ENCODE measurements around the gene LTB.

The LTB gene

GRCh38 chr6:31582230-31582643 is at the start of gene LTB:
TSS of gene LTB (minus strand) at chr6:31582424. CDS start at chr6:31582417, 7 bp downstream.
- peak; percentile 3 for DNase-seq (ENCODE audit: low spot score)

GRCh38 chr6:31631681-31632278 is 49.6 kb upstream of the LTB start:
- no peak for DNase-seq (ENCODE audit: low spot score)

- DNase-seq (ENCODE audit: low spot score), result no peak
Measured at GRCh38 chr6:31631209-31631608, 49.0 kb upstream of the LTB start.

GRCh38 chr6:31630177-31630934 is 48.1 kb upstream of the LTB start:
- DNase-seq (ENCODE audit: low spot score), result no peak

- DNase-seq (ENCODE audit: low spot score), result no peak
Measured at GRCh38 chr6:31629014-31629413, 46.8 kb upstream of the LTB start.

GRCh38 chr6:31627690-31628287 is 45.6 kb upstream of the LTB start:
- DNase-seq (ENCODE audit: low spot score), result no peak

- no peak for DNase-seq (ENCODE audit: low spot score)
Measured at GRCh38 chr6:31626952-31627351, 44.7 kb upstream of the LTB start.

- no peak for DNase-seq (ENCODE audit: low spot score)
Measured at GRCh38 chr6:31624070-31624469, 41.8 kb upstream of the LTB start.

GRCh38 chr6:31622684-31623091 is 40.5 kb upstream of the LTB start:
- DNase-seq (ENCODE audit: low spot score), result no peak

GRCh38 chr6:31621991-31622390 is 39.8 kb upstream of the LTB start:
- peak; percentile 20 for DNase-seq (ENCODE audit: low spot score)

- peak; percentile 17 for DNase-seq (ENCODE audit: low spot score)
Measured at GRCh38 chr6:31621320-31621939, 39.2 kb upstream of the LTB start.

- DNase-seq (ENCODE audit: low spot score), result no peak
Measured at GRCh38 chr6:31620586-31621319, 38.5 kb upstream of the LTB start, which contains the start of gene PRRC2A. TSS of gene PRRC2A (plus strand) at chr6:31620715. CDS start at chr6:31622790, 2,075 bp downstream.

- DNase-seq (ENCODE audit: low spot score), result peak; percentile 100
Measured at GRCh38 chr6:31619805-31620585, 37.8 kb upstream of the LTB start.

GRCh38 chr6:31617010-31617409 is 34.8 kb upstream of the LTB start:
- no peak for DNase-seq (ENCODE audit: low spot score)

- DNase-seq (ENCODE audit: low spot score), result no peak
Measured at GRCh38 chr6:31615748-31616147, 33.5 kb upstream of the LTB start.

- DNase-seq (ENCODE audit: low spot score), result no peak
Measured at GRCh38 chr6:31614684-31615578, 32.7 kb upstream of the LTB start, which contains the start of gene AIF1. TSS of gene AIF1 (plus strand) at chr6:31615234. CDS start at chr6:31615330, 96 bp downstream.

- no peak for DNase-seq (ENCODE audit: low spot score)
Measured at GRCh38 chr6:31614075-31614619, 31.9 kb upstream of the LTB start.

GRCh38 chr6:31610968-31611367 is 28.7 kb upstream of the LTB start:
- DNase-seq (ENCODE audit: low spot score), result no peak

GRCh38 chr6:31609519-31610406 is 27.5 kb upstream of the LTB start:
- DNase-seq (ENCODE audit: low spot score), result no peak
